ENCODE data around the gene HPN.
A peak's percentile ranks its signal among the peaks of the same experiment; 100 is the strongest.
"Not testable (repeated sequence)": the region's sequence is repeated elsewhere in the genome, so short reads cannot be mapped to it uniquely, and the experiment has no call there.

Gene HPN

DNA sequence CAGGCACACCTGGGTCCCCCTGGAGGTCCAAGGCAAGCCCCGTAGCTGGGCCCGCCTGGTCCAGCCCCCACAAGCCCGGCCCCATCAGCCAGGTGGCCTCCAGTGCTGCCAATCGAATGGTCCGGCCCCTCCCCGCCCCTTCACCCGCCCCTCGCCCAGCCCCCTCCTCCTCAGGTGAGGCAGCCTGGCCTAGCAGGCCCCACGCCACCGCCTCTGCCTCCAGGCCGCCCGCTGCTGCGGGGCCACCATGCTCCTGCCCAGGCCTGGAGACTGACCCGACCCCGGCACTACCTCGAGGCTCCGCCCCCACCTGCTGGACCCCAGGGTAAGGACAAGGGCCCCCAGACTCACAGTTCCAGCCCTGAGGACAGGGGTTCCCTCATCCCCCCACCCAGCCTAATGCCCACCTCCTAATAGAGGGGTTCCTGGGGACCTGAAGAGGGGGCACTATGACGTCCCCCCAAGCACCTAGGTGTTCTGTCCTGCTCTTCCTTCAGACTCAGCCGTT, at the start of gene HPN:
TSS of gene HPN (plus strand) at position 174 of the 508 bp plus-strand sequence. CDS start 786 bp downstream, outside the sequence.
- no peak for DNase-seq (ENCODE audit: low spot score)

- not testable (repeated sequence) for DNase-seq (ENCODE audit: low spot score)
Observed at GRCh38 chr19:34992582-34992981, 48.9 kb upstream of the HPN start.

DNA sequence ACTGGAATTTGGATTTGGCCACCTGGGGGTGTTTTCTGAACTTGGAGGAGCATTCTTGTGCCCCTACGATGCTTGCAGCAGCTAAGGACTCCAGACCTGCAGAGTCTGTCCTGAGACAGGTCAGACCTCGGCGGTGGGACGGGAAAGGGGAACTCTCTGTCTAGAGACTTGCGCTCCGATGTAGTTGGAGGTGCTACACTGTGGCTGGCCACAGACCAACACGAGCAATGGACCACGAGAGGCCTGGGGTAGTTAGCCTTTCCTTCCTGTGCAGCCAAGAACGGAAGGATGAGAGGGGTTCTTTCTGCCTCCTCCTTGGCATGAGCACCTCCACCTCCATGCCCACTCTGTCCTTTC, 47.3 kb upstream of the HPN start:
- no peak for DNase-seq (ENCODE audit: low spot score)

DNA sequence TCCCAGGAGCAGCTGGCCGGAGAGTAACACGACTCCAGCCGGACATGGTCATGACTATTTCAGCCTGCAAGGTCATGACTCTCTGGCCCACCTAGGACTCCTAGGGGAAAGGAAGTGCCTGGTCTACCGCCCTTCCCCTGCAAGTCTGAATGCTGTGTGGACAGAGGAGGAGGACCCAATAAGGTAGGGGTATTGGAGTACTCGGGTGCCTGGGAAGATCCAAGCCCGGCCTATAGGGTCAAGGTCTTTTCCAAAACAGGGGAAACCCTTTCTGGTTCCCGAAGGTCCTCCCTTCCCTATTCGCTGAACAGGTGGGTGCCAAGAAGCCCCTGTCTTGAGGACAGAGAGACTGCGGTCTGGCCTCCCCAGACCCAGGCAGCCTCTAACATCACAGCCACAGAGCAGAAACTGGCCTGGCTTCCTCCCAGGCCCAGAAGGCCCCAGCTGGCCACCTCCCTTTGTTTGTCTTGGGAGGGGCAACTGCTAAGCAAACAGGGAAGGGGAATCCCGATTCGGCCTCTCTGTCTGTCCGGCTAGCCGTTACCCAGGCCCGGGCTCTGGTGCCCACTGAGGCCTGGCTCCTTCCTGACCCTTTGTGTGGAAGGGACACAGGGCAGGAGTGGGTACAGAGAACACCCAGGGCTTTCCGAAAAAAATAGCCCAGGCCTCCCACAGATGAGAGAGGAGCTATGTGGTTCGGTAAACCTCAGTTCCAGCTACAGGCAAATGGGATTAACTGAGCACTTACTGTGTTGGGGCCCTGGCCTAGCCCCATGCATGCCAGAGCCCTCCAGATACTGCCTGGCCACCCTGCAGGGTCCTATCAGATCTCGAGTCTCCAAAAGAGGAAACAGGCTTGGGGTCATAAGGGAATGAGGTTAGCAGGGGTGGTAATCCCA, 46.6 kb upstream of the HPN start:
- DNase-seq (ENCODE audit: low spot score) = peak; percentile 38

GRCh38 chr19:34995551-34995950, 46.0 kb upstream of the HPN start:
- no peak for DNase-seq (ENCODE audit: low spot score)

DNA sequence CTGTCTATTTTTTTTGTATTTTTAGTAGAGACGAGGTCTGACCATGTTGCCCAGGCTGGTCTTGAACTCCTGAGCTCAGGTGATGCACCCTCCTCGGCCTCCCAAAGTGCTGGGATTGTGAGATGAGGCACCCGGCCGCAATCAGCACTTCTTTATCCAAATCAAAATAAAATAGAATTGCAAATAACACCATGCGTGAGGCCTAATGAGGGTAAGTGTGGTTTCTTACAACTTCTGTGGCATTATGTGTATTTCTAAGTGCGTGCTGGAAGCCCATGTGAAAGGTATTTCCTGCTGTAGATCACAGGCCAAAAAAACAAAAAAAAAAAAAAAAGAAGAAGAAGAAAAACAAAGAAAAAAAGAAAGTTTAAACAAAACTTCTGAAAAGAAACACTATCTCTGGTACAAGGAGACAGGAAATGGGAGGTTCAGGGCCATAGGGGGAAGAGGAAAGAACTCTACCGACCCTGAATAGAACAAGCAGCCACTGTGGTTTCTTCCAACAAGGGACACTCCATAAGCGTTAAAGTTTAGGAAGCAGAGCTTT, 44.4 kb upstream of the HPN start:
- no peak for DNase-seq (ENCODE audit: low spot score)

DNA sequence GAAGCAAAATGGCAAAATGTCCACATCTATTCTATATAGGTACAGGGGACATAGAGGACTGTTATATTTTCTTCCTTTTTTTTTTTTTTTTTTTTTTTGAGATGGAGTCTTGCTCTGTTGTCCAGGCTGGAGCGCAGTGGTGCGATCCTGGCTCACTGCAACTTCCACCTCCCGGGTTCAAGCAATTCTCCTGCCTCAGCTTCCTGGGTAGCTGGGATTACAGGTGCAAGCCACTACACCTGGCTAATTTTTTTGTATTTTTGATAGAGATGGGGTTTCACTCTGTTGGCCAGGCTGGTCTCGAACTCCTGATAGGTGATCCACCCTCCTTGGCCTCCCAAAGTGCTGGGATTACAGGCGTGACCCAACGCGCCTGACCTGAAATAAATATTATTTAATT, 43.3 kb upstream of the HPN start:
- not testable (repeated sequence) for DNase-seq (ENCODE audit: low spot score)

- no peak for DNase-seq (ENCODE audit: low spot score)
Observed at GRCh38 chr19:34998777-34999497, 42.6 kb upstream of the HPN start.

DNA sequence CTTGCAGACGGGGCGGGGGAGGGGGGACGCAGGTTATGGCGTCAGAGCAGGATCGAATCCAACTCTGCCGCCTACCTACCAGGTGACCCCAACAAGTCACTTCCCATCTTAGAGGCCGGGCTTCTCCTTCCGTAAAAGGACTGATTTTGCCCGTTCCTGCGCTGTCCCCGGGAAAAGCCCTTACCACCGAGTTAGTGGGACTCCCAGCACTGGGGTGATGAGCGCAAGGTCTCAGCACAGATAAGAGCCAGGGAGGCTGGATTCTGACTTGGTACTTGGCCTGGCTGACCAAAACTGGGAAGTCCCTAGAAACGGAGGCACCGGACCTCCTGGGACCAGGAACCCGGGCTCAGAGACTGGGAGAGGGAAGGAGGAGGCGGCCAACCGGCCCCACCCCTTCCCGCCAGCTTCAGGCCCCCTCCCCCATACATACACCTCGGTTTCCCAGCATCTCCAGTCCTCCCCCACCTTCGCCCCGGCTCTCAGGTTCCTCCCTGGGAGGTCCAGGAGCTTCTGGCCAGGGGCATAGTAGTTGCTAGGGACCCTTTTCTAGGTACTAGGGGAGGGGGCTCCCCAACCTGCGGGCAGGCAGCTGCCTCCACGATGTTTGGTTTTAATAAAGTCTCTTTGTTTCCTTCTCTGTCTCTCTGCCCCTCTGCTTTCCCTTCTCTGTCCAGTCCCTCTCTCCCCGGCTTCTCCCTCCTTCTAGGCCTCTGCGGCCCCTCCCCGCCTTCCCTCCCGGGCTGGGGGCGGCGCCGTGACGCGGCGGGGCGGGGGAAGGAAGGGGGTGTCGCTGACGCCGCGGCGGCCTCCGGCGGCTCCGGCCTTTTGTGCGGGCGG, 41.8 kb upstream of the HPN start, which contains the start of gene GRAMD1A:
TSS of gene GRAMD1A (plus strand) at position 826 of the 840 bp plus-strand sequence. CDS start 156 bp downstream, outside the sequence.
- peak; percentile 98 for DNase-seq (ENCODE audit: low spot score)

DNA sequence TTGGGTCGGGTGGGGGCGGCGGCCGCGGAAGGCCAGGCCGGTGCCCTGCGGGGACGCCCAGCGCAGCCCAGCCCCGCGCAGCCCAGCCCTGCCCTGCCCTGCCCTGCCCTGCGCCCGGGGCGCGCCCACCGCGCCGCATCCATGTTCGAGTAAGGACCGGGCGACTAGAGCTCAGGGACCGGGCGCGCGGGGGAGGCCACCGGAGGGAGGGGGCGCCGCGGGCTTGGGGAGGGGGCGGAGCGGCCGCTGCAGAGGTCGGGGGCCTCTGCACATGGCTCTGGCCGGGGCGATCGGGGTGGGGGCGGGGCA, 41.2 kb upstream of the HPN start:
- no peak for DNase-seq (ENCODE audit: low spot score)

GRCh38 chr19:35000647-35001501, 40.6 kb upstream of the HPN start:
- peak; percentile 64 for DNase-seq (ENCODE audit: low spot score)

GRCh38 chr19:35002037-35002535, 39.4 kb upstream of the HPN start:
- DNase-seq (ENCODE audit: low spot score) = no peak

GRCh38 chr19:35004517-35005255, 36.8 kb upstream of the HPN start:
- DNase-seq (ENCODE audit: low spot score) = no peak

GRCh38 chr19:35005256-35005977, 36.1 kb upstream of the HPN start:
- DNase-seq (ENCODE audit: low spot score) = no peak

DNA sequence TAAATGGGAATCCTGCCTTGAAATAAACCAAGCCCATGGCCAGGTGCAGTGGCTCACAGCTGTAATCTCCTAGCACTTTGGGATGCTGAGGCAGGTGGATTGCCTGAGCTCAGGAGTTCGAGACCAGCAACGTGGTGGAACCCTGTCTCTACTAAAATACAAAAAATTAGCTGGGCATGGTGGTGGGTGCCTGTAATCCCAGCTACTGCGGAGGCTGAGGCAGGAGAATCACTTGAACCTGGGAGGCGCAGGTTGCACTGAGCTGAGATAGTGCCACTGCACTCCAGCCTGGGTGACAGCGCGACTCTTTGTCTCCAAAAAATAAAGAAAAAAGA, 35.5 kb upstream of the HPN start:
- DNase-seq (ENCODE audit: low spot score) = not testable (repeated sequence)

DNA sequence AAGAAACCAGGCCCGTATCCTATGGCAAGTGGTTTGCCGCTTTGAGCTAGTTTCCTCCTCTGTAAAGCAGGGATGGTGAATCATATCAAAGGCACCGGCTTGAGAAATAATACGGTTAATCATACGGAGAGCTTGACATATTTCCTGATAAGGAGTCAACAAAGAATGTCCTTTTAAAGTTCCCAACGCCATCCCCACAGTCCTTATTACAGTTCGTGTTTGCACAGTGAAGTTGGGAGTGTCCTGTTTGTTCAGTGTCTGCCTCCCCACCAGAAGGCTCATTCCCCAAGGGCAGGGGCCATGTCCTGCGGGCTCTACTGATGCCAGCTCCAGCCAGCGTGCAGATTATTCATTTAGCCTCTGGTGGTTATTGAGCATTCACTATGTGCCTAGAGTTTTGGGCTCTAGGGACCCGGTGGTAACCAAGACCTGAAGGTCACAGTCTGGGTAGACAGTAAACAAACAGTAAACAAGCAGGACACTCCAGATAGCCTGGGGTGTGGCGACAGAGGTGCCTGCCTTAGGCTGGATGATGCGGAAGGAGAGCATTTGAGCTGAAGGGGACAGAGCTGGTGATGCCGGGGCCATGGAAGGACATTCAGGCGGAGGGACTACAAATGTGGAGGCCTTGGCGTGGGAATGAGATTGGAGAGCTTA, 35.1 kb upstream of the HPN start:
- no peak for DNase-seq (ENCODE audit: low spot score)

DNA sequence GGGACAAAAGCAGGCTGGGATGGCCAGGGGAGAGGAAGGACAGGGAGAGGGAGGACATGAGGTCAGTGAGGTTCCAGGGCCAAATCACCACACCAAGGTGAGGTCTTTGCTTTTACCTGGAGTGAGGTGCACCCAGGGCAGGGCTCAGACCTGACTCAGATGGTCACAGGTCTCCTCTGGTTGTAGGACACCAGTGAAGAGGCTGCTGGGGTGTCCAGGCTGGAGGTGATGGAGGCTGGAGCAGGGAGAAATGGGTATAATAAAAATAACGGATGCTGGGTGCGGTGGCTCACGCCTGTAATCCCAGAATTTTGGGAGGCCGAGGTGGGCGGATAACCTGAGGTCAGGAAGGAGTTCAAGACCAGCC, 34.5 kb upstream of the HPN start:
- DNase-seq (ENCODE audit: low spot score) = no peak

- DNase-seq (ENCODE audit: low spot score) = not testable (repeated sequence)
Observed at GRCh38 chr19:35007427-35007826, 34.1 kb upstream of the HPN start.

- no peak for DNase-seq (ENCODE audit: low spot score)
Observed at GRCh38 chr19:35008891-35009341, 32.6 kb upstream of the HPN start.
